Endothelial cell of umbilical vein (primary cell): ENCODE data around the gene SERPINB6. TPM values are rescaled to one million over a fixed set of nuclear protein-coding genes. Genes with fewer than 3 reads are reported as not detected.

Source experiments
- BruUV-seq: library from RNA; stranded (reverse); fragments of 400-500 nt; replicated peaks from 2 replicates; lab custom pipeline; 2021; lab: Mats Ljungman, UMichigan
- CTCF ChIA-PET: fragments of 300-600, 350-600 bp; sonication (Branson Sonifier 250); formaldehyde crosslinking; loops from one replicate; lab custom pipeline; 2021; ENCODE audit warnings: antibody characterized with exemption, inconsistent platforms; lab: Charles Lee
- POLR2A ChIA-PET: fragments of 300-600, 350-600 bp; sonication (Branson Sonifier 250); formaldehyde crosslinking; loops from one replicate; lab custom pipeline; 2021; ENCODE audit warnings: antibody characterized with exemption, inconsistent platforms; lab: Charles Lee
- DNase-seq: peaks from one replicate; pipeline ENCODE4 v3.0.0-alpha.2; 2011; ENCODE audit warnings: low read depth, low spot score
- FAIRE-seq: peaks from 2 replicates; lab custom pipeline; 2011; peaks lifted over from hg19 to GRCh38; lab: Jason Lieb, UNC
- H2AFZ ChIP-seq: 2 replicates; pipeline ENCODE4 v1.6.0; 2012; ENCODE audit warnings: low read depth, low read length, control low read depth, inconsistent platforms
- H3K27ac ChIP-seq: 2 replicates; pipeline ENCODE4 v1.5.1; 2011; ENCODE audit warnings: low read depth, mild to moderate bottlenecking, control low read depth, low read length, moderate library complexity; ENCODE audit not compliant: insufficient read depth
- H3K27me3 ChIP-seq, 2 experiments: 2 replicates each; pipeline versions ENCODE4 v1.6.0 to v1.6.1; 2011; ENCODE audit warnings: low read length in 2 of 2, mixed read lengths in 1 of 2; ENCODE audit not compliant: control insufficient read depth in 2 of 2, insufficient read depth in 2 of 2
- H3K36me3 ChIP-seq, 2 experiments: 2 replicates in 1 of 2; 3 replicates in 1 of 2; pipeline ENCODE4 v1.5.1; 2011; ENCODE audit warnings: low read length in 2 of 2, mild to moderate bottlenecking in 1 of 2, moderate library complexity in 1 of 2; ENCODE audit not compliant: control insufficient read depth in 2 of 2, insufficient read depth in 2 of 2; ENCODE audit errors: extremely low read depth in 1 of 2
- H3K4me1 ChIP-seq: 3 replicates; pipeline ENCODE4 v1.5.1; 2011; ENCODE audit warnings: mild to moderate bottlenecking, low read length; ENCODE audit not compliant: control insufficient read depth, insufficient read depth; ENCODE audit errors: extremely low read depth
- H3K4me2 ChIP-seq: 2 replicates; pipeline ENCODE4 v1.6.1; 2011; ENCODE audit warnings: low read length, control low read depth, mixed read lengths; ENCODE audit not compliant: insufficient read depth
- H3K4me3 ChIP-seq, 3 experiments: fragments of 200-600 bp in 1 of 3; sonication (generic), shearing (Covaris generic) in 1 of 3; replicated peaks in 1 of 3; 2 replicates each; pipeline ENCODE4 v1.5.1; 2011 to 2016; ENCODE audit warnings: control low read depth in 3 of 3, low read length in 3 of 3, mild to moderate bottlenecking in 2 of 3, inconsistent platforms in 1 of 3, low read depth in 1 of 3, moderate library complexity in 1 of 3; ENCODE audit not compliant: insufficient read depth in 1 of 3
- H3K79me2 ChIP-seq: 2 replicates; pipeline ENCODE4 v1.6.0; 2012; ENCODE audit warnings: low read length, inconsistent platforms; ENCODE audit not compliant: control insufficient read depth, insufficient read depth
- H3K9ac ChIP-seq: replicated peaks from 2 replicates; pipeline ENCODE3; 2011; ENCODE audit warnings: low read length, control low read depth; ENCODE audit not compliant: insufficient read depth; ENCODE audit errors: extremely low read depth
- H3K9me1 ChIP-seq: replicated peaks from 3 replicates; pipeline ENCODE4 v1.6.0; 2011; ENCODE audit warnings: mild to moderate bottlenecking, low read length; ENCODE audit not compliant: control insufficient read depth, insufficient read depth; ENCODE audit errors: extremely low read depth
- H3K9me3 ChIP-seq: replicated peaks from 2 replicates; pipeline ENCODE4 v1.5.1; 2012; ENCODE audit warnings: low read length, inconsistent platforms; ENCODE audit not compliant: control insufficient read depth, insufficient read depth
- H4K20me1 ChIP-seq: replicated peaks from 2 replicates; pipeline ENCODE3; 2011; ENCODE audit warnings: mild to moderate bottlenecking, low read length; ENCODE audit not compliant: control insufficient read depth, insufficient read depth; ENCODE audit errors: extremely low read depth
- EZH2 ChIP-seq: IDR thresholded peaks from 2 replicates; pipeline ENCODE4 v1.6.1; 2012; ENCODE audit warnings: borderline replicate concordance, low read depth, mild to moderate bottlenecking, moderate library complexity, low read length, inconsistent platforms; ENCODE audit not compliant: severe bottlenecking
- FOS ChIP-seq: IDR thresholded peaks from 2 replicates; pipeline ENCODE4 v1.6.1; 2011; ENCODE audit warnings: mild to moderate bottlenecking, low read length, moderate library complexity, borderline replicate concordance; ENCODE audit not compliant: insufficient read depth
- GATA2 ChIP-seq: IDR thresholded peaks from 2 replicates; pipeline ENCODE4 v1.7.0; 2011; ENCODE audit warnings: low read depth, mild to moderate bottlenecking, moderate library complexity, mixed read lengths, low read length; ENCODE audit not compliant: insufficient read length, insufficient read depth
- JUN ChIP-seq: IDR thresholded peaks from 2 replicates; pipeline ENCODE4 v1.6.1; 2011; ENCODE audit warnings: borderline replicate concordance, low read depth; ENCODE audit not compliant: insufficient read length, insufficient read depth
- MYC ChIP-seq: IDR thresholded peaks from one replicate; pipeline ENCODE4 v1.6.1; 2011; ENCODE audit warnings: mild to moderate bottlenecking, low read depth, low read length
- POLR2A ChIP-seq: IDR thresholded peaks from 2 replicates; pipeline ENCODE4 v1.6.1; 2012; ENCODE audit warnings: low read depth, mild to moderate bottlenecking, control low read depth, low read length
- POLR2AphosphoS5 ChIP-seq: IDR thresholded peaks from 2 replicates; pipeline ENCODE4 v1.6.1; 2012; ENCODE audit warnings: low read depth, mild to moderate bottlenecking, control low read depth, low read length, moderate library complexity; ENCODE audit not compliant: insufficient read depth
- dilution Hi-C: fragments of 300-500 bp; cut with MboI; formaldehyde crosslinking; loops from one replicate; pipeline ENCODE4 v1.15.0; 2019; ENCODE audit warnings: low sequenced_read_pairs; ENCODE audit not compliant: extremely low pct_ligation_motif_present
- intact Hi-C: fragments of 100-400 bp; cut with micrococcal nuclease; formaldehyde crosslinking; loops from one replicate; pipeline ENCODE4 v1.10.0; 2022
- polyA plus RNA-seq, 4 experiments: library from polyadenylated mRNA; depleted of rRNA in 3 of 4; stranded (reverse) in 3 of 4; unstranded in 1 of 4; fragments of >200 nt; gene quantifications; 2 replicates each; pipeline versions ENCODE4 v1.2.1 to v1.2.3, GENCODE V29; 2011 to 2012; ENCODE audit warnings: missing spikeins in 1 of 4
- total RNA-seq: library from RNA; stranded (reverse); gene quantifications from 2 replicates; pipeline ENCODE4 v1.2.3, GENCODE V29; 2021
- TF ChIP-seq, protein P1 (sequence below): IDR thresholded peaks from 2 replicates; pipeline ENCODE4 v1.6.1; 2011; ENCODE audit not compliant: insufficient read depth, insufficient read length
- TF ChIP-seq, protein P2 (sequence below), 2 donors: IDR thresholded peaks; 1 replicate in 1 of 2; 2 replicates in 1 of 2; pipeline ENCODE4 v1.5.1; 2011; ENCODE audit warnings: low read length in 2 of 2, mild to moderate bottlenecking in 2 of 2, moderate library complexity in 2 of 2, control low read depth in 1 of 2, inconsistent platforms in 1 of 2, low read depth in 1 of 2; ENCODE audit not compliant: insufficient read depth in 1 of 2; ENCODE audit errors: extremely low read depth in 1 of 2

Gene SERPINB6
- total and polyA plus RNA-seq, 2 donors (not counting 3 experiments of a cell fraction or from before 2014, with no cell fraction given) = 145 to 151 TPM

DNA sequence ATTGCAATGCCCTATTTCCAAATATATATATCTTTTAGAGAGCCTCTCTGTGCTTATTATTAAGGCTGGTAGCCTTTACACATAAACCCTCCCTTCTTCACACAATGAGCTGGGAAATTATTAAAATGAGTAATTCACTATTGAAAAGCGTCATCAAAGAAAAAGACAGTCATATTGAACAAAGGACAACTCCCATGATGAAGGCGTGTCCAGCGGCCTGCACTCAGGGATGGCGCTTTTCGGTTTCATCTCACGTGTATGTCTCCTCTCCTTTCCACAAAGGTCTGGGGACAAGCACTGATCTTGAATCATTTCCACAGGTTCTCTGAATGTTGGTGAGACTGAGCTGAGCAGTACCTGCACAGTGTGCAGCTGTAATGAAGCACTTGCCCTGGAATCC lies 71.8 kb downstream of the SERPINB6 start:
- H3K36me3 ChIP-seq = peaks cover 13 to 15% of the 10 kb centered on the region in 2 experiments
- no peaks in the 10 kb centered on the region for H4K20me1 ChIP-seq
- BruUV-seq = no TSS peak
- intact Hi-C loops (no loop called here), dilution Hi-C loops (no loop called here)
- H3K27me3 ChIP-seq = no peaks in the 10 kb centered on the region
- H2AFZ ChIP-seq = no peak overlapping the region
- H3K9me3 ChIP-seq = no peaks in the 10 kb centered on the region
- DNase-seq (no peak), FAIRE-seq (no peak)
- H3K4me2 ChIP-seq = no peak overlapping the region
- H3K79me2 ChIP-seq = peaks cover 43% of the 10 kb centered on the region
- H3K9ac ChIP-seq = no peak overlapping the region
- TF ChIP-seq FOS = no peak
- TF ChIP-seq, protein P1, sequence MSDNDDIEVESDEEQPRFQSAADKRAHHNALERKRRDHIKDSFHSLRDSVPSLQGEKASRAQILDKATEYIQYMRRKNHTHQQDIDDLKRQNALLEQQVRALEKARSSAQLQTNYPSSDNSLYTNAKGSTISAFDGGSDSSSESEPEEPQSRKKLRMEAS = no peak
- TF ChIP-seq, protein P2, sequence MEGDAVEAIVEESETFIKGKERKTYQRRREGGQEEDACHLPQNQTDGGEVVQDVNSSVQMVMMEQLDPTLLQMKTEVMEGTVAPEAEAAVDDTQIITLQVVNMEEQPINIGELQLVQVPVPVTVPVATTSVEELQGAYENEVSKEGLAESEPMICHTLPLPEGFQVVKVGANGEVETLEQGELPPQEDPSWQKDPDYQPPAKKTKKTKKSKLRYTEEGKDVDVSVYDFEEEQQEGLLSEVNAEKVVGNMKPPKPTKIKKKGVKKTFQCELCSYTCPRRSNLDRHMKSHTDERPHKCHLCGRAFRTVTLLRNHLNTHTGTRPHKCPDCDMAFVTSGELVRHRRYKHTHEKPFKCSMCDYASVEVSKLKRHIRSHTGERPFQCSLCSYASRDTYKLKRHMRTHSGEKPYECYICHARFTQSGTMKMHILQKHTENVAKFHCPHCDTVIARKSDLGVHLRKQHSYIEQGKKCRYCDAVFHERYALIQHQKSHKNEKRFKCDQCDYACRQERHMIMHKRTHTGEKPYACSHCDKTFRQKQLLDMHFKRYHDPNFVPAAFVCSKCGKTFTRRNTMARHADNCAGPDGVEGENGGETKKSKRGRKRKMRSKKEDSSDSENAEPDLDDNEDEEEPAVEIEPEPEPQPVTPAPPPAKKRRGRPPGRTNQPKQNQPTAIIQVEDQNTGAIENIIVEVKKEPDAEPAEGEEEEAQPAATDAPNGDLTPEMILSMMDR (IDR thresholded peaks at IDR 0.05; ENCODE audit: extremely low read depth in 1 of 2, insufficient read depth in 1 of 2, low read depth in 1 of 2, low read length in 2 of 2) = no peak
- no peak for TF ChIP-seq GATA2
- TF ChIP-seq JUN = no peak
- no peak for TF ChIP-seq MYC
- TF ChIP-seq POLR2A = no peak
- no peak for TF ChIP-seq EZH2
- no peak for TF ChIP-seq POLR2AphosphoS5
- no peak overlapping the region for H3K27ac ChIP-seq
- ChIA-PET POLR2A (interaction anchor here (1.2 kb wide), 1 partner anchor 53 kb away, joined by 3 read pairs; no protein-coding TSS in a partner anchor), CTCF (interaction anchor here (1.0 to 2.6 kb wide), 3 partner anchors 53 to 110 kb away, joined by 3 to 11 read pairs (median 3); no protein-coding TSS in a partner anchor)
- H3K4me3 ChIP-seq = no peak overlapping the region
- H3K4me1 ChIP-seq = peaks cover 15% of the 10 kb centered on the region
- no peaks in the 10 kb centered on the region for H3K9me1 ChIP-seq

Other genes starting within 250 kb of the SERPINB6 start
- gene MYLK4, start 220.6 kb downstream of the SERPINB6 start, total RNA-seq = 0.32 and 0.62 TPM in 2 replicates
- 0.29 and 0.41 TPM in 2 replicates for gene MYLK4, start 220.6 kb downstream of the SERPINB6 start, polyA plus RNA-seq
- 47.7 and 50.1 TPM in 2 replicates for gene WRNIP1, start 206.2 kb downstream of the SERPINB6 start, total RNA-seq
- 54.5 and 68.9 TPM in 2 replicates for gene WRNIP1, start 206.2 kb downstream of the SERPINB6 start, polyA plus RNA-seq
- gene SERPINB1, start 129.7 kb downstream of the SERPINB6 start, total RNA-seq = 23.3 and 24.0 TPM in 2 replicates
- 5.9 and 6.7 TPM in 2 replicates for gene SERPINB1, start 129.7 kb downstream of the SERPINB6 start, polyA plus RNA-seq
- gene SERPINB9, start 68.3 kb downstream of the SERPINB6 start, total RNA-seq = 37.0 and 58.0 TPM in 2 replicates
- 47.3 and 51.6 TPM in 2 replicates for gene SERPINB9, start 68.3 kb downstream of the SERPINB6 start, polyA plus RNA-seq
- gene NQO2, start 28.3 kb upstream of the SERPINB6 start, total RNA-seq = 27.6 and 31.6 TPM in 2 replicates
- 44.1 and 48.0 TPM in 2 replicates for gene NQO2, start 28.3 kb upstream of the SERPINB6 start, polyA plus RNA-seq
- gene RIPK1, start 96.9 kb upstream of the SERPINB6 start, total RNA-seq = 20.2 and 20.6 TPM in 2 replicates
- gene RIPK1, start 96.9 kb upstream of the SERPINB6 start, polyA plus RNA-seq = 10.1 and 11.2 TPM in 2 replicates
- gene BPHL, start 147.1 kb upstream of the SERPINB6 start, total RNA-seq = 14.8 and 16.6 TPM in 2 replicates
- 10.3 and 12.3 TPM in 2 replicates for gene BPHL, start 147.1 kb upstream of the SERPINB6 start, polyA plus RNA-seq
- gene TUBB2A, start 186.0 kb upstream of the SERPINB6 start, total RNA-seq = 73.2 and 80.3 TPM in 2 replicates
- 99.2 and 128 TPM in 2 replicates for gene TUBB2A, start 186.0 kb upstream of the SERPINB6 start, polyA plus RNA-seq